Measurements from ENCODE around the gene TAOK2.
"Not testable (repeated sequence)": the region's sequence is repeated elsewhere in the genome, so short reads cannot be mapped to it uniquely, and the experiment has no call there.

The TAOK2 gene

DNA sequence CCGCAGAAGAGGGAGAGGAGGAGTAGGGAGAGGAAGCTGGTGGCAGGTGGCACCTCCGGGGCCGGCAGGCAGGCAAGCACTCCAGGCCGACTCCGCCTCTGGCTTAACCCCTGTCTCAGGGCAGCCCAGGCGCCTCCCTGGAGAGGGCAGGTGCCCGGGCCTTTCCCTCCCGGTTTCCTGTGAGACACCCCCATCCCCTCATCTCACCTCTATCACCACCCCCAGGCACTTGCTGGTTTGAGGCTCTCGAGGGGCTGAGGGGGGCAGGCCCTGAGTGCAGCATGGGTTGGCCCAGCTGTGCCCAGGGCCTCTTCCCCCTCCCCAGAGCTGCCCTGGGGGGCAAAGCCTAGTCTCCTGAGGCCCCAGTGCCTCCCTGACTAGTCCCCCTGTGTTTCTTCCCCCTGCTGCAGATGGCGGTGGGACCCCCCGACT is 31.2 kb downstream of the TAOK2 start:
- DNase-seq, result no peak

DNA sequence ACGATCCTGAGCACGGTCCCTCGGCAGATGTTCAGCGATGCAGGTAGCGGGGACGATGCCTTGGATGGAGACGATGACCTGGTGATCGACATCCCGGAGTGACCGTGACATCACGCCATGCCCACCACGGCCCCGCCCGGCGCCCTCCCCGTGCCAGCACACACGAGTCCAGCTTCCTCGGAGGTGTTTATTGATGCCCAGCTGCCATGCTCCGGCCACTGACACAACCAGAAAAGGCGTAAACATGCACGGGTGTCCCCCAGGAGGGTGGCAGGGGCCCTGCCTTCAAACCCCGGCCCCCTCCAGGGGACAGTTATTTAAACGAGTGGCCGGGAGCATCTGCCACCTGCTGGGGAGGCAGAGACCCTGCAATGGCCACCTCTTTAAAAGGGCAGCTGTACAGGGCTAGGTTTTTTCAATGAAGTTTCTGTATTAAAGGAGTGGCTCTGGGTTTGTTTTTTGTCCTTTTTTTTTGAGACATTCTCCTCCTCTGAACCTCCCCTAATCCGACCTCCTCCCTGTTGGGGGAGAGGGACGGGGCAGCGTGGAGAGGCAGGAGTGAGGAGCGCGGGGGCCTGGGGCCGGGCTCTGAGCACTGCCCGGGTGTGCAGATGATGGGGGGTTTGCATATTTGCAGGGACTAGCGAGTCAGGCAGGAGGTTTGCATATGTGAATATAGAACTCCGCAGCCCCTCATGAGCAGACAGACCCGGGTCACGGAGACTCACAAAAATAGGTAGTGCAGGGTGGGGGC is 31.9 kb downstream of the TAOK2 start:
- DNase-seq, result peak; percentile 38

DNA sequence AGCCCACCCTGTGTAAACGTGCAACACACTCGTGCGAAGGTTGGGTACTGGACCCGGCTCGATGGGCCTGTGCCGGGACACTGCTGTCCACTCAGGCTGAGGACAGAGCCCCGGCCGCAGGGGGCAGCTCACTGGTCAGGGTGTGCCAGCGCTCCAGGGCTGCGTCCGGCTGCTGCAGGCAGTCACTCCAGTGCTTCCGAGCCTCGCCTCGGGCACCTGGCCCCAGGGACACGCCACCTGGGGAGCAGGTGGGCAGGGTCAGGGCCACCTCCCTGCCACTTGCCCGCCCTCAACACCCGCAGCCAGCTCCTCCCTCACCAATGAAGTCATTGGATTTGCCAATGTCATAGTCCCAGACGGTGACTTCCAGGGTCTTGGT is 32.4 kb downstream of the TAOK2 start:
- no peak for DNase-seq

GRCh38 chr16:30006659-30007377 is 33.1 kb downstream of the TAOK2 start:
- DNase-seq, result no peak

DNA sequence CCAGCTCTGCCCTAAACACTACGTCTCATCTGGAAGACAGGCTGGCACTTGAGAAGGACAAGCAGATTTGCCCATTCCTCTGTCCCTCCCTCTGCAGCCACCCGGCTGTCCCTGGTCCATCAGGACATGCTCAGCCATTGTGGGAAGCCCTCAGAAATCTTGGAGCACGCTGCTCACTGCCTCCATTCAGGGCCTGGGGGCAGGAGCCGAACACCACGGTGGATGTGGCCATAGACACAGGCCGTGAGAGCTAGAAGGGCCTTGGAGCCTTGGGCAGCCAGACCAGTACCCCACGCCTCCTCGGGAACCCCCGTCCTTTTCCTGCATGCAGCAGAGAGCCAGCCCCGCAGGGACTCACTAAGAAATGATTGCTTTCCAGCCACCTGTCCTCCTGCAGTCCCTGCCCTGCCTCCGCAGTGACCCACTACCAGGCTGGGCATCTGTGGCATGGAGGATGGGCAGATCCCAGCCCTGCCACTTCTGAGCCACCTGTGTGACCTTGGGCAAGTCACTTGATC is 33.8 kb downstream of the TAOK2 start:
- no peak for DNase-seq

DNA sequence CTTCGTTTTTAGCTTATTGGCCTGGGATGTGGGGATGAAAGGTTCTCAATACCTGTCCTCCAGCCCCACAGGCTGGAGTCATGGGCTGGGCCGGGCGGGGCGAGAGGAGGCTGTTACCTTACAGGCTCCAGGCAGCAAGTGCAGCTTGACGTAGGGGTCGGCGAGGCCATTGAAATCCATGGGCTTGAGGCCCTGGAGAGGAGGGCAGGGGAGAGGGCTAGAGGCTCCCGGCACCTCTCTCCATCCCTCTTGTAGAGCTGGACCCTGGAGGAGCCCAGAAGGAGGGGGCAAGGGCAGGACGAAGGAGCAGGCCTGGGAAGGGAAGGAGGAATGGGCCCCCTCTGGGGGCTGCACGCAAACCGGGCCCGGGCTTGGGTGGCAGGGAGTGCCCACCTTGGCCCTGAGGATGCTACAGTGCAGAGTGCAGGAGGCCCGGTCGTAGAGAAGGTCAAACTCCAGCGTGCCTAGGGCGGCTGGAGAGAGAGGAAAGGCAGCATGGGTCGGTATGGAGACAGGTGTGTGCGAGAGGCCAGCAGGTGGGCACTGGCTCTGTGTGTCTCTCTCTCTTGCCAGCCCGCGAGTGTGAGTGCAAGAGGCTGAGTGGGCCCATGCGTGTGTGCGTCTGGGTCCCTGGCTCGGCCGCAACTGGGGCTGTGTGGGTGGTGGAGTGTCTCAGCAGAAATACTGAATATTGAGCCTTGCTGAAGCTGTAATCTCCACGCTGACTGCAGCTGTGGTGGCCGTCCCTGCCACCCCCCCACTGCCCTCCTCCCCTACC is 35.6 kb downstream of the TAOK2 start:
- no peak for DNase-seq

DNA sequence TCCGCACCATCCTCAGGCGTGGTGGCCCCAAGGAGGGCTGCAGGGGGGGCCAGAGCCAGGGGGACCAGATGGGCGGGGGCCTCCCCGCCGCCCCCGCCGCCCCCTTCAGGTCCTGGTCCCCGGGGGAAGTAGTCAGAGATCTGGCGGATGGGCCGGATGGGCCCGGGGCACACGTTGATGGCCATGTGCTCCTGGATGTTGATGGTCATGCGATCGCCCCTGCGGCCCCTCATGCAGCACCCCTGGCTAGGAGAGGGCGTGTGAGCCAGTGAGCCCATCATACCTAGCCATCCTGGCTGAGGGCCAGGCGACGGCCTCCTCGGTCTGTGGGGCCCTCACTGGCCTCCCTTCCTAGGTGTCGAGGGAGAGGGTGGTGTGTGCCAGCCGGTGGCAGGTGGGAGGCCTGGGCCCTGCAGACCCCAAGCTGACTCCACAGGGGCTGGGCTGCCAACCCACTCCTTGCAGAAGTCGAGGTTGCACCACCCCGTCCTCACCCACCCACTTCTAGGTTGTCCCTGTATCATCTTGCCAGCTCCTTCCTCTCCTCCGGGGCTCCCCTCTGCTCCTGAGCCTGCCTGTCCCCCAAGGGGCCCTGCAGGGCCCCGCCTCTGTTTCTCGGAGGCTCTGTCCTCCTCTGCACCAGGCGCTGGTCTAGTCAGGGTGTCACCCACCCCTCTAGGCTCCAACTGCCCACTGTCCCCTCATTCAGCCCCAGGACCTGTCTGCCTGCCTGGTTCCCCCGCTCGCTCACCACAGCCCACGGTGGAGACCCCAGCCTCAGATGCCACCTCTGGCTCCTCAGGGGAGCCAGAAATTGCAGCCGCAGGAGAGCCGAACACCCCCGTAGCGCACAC is 36.5 kb downstream of the TAOK2 start:
- no peak for DNase-seq

DNA sequence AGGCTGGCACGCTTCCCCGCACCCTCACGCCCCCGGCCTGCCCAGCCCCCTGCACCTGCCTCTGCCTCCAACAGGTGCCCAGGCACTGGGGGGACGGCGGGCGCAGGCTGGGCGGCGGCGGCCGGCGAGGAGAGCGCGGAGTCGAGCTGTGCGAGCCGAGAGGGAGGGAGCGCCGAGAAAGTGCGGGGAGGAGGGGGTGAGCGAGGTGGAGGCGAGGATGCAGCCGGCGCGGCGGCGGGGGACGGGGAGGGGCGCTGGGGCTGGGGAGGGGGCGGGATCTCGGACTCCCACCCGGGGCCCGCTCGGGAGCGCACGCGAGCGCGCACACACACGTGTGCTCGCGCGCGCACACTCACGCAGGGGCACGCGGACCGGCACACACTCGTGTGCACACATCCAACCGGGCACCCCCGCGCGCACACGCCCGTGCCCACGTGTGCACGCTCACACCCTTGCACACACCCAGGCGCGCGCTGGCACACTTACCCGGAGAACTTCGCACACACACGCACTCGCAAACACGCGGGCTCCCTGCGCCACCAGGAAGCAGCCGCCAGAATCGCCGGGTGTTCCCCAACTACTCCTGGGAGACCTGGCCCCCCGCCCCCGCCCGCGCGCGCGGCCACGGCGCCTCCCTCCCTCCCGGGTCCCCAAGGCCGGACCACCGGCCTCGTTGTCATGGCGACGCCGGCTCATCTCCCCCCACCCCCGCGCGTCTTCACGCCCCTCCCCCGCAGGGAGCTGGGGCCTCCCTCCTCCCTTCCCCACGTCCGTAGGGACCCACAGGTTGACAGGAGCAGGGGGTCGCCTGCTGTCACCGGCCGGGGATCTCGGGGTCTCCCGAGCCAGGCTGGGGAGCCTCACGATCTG is 37.4 kb downstream of the TAOK2 start, which contains the start of gene DOC2A:
Gene DOC2A, minus strand, starts transcription at position 184 of the 870 bp plus-strand sequence. CDS start 805 bp downstream, outside the sequence.
- no peak for DNase-seq

DNA sequence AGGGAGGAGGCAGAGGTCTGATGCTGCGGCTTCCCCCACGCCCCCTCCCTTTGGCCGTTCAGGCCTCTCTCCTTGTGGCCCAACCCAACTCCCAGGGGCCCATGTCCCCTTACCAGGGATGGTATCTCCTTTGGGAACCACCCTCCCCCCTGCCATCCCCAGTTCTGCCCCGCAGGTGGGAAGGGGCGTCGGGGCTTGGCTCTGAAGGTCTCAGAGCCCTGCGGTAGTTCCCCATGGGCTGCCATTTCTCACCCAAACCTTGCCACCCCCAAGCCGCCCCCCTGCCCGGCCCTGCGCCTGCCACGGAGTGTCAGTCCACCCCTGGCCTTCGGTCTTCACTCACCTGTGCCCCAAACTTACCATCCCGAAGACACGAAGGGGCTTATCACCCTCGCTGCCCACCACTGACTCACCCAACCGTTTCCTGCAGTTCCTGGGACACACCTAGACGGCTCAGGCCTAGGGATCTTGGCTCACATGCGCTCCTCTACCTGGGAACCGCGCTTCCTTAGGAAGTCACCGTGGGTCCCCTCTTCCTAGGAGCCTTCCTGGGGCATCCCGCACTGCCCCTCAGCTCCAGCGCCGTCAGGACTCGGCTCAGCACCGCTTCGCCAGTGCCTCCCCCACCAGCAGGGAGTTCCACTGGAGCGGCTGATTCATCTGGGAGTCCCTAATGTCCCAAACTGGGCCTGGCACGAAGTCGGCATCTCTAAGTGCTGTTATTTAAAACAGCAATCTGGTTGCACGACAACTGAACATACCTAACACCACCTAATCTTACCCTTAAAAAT is 38.2 kb downstream of the TAOK2 start:
- no peak for DNase-seq

GRCh38 chr16:30012598-30012997 is 38.9 kb downstream of the TAOK2 start:
- not testable (repeated sequence) for DNase-seq

DNA sequence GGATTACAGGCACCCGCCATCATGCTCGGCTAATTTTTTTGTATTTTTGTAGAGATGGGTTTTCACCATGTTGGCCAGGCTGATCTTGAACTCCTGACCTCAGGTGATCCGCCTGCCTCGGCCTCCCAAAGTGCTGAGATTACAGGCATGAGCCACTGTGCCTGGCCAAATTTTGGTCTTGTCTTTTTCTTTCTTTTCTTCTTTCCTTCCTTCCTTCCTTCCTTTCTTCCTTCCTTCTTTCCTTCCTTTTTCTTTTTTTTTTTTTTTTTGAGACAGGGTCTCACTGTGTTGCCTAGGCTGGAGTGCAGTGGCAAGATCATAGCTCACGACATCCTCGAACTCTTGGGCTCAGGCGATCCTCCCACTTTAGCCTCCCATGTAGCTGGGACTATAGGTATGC is 41.8 kb downstream of the TAOK2 start:
- not testable (repeated sequence) for DNase-seq

- no peak for DNase-seq
Measured at GRCh38 chr16:30016555-30017276, 43.0 kb downstream of the TAOK2 start.

DNA sequence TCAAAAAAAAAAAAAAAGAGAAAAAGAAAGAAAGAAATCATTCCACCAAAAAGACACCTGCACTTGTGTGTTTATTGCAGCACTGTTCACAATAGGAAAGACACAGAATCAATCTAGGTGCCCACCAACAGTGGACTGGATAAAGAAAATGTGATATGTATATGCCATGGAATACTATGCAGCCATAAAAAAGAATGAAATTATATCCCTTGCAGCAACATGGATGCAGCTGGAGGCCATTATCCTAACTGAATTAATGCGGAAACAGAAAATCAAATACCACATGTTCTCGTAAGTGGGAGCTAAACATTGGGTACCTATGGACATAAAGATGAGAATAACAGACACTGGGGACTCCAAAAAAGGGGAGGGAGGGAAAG is 43.6 kb downstream of the TAOK2 start:
- no peak for DNase-seq

GRCh38 chr16:30017937-30018336 is 44.3 kb downstream of the TAOK2 start:
- DNase-seq, result not testable (repeated sequence)

DNA sequence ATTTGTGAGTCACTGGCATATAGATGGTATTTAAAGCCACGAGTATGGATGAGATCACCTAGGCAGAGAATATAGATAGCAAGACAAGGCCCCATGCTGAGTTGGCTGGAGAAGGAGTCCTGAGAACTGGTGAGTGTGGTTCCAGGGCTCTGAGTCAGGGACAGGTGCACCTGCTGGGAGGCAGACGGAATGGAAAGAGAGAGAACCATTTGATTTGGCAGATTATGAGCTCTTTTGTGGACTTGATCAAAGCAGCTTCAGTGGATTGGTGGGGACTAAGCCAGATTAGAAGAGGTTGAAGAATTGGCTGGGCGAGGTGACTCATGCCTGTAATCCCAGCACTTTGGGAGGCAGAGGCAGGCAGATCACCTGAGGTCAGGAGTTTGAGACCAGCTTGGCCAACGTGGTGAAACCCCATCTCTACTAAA is 45.1 kb downstream of the TAOK2 start:
- no peak for DNase-seq

DNA sequence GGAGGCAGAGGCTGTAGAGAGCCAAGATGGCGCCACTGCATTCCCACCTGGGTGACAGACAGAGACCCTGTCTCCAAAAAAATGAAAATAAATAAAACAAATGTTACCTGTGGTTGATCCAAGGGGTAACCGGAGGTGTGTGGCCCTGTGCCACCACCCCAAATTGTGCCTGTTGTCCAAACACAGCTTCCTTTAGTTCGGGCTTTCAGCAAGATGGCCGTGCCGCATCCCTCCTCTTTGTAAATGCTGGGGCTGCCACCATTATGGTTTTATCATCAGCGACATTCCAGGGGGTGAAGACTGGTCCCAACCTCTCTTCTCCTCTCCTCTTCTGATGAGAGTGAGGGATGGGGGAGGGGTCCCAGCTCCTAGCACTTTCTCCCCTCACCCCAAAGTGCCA is 49.2 kb downstream of the TAOK2 start, which contains the start of gene C16orf92:
Gene C16orf92, plus strand, starts transcription at position 312 of the 400 bp plus-strand sequence. CDS start 143 bp downstream, outside the sequence.
- DNase-seq, result no peak

- no peak for DNase-seq
Measured at GRCh38 chr16:30023586-30023985, 49.9 kb downstream of the TAOK2 start.

DNA sequence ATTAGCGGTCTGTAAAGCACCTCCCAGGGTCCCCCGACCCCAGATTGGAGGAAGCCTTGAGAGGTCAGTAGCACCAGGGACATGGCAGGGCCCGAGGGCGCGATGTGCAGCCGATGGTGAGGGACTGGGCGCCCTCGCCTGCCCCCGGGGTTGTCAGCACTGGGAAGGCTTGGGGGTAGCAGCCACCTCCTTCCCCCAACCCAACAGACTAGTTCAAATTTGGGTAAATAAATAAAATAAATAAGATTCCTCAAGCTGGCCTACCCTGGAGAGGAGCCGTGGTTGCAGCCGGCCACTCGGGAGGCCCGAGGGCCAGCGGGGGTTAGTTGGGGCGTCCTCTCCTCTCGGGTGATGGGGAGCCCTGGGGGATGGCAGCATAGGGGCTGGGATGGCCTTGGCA is 50.8 kb downstream of the TAOK2 start:
- no peak for DNase-seq

DNA sequence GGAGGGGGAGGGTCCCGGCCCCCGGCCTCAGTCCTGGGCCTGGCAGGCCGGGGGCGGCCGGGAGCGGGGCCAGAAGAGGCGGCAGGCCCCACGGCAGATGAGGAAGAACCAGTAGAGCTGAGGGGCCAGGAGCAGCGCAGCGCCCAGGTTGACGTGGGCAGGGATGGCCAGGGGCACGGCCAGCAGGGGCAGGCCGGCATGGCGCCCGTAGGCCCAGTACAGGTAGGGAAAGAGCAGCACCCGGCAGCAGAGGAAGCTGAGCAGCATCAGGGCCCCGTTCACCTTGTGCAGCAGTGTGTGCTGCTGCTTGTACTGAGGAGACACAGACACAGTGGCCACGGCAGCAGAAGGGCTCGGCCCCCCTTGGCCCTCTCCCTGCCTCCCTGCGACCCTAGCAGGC is 51.5 kb downstream of the TAOK2 start:
- no peak for DNase-seq

DNA sequence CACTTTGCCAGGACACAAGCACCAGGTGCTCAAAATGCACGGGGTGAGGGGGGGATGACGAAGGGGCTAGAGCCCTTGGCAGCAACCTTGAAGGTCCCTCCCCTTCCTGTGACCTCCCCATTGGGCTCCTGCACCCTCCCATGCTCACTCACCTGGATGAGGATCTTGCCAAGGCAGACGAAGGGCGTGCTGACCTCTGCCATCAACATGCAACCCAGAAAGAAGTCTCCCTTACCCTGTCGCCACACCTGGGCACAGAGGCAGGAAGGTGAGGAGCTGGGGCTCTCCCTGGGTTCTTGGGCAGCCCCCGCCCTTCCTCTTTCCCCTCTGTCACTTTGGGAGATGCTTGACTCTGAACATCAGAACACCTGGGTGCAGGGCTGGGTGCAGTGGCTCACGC is 51.9 kb downstream of the TAOK2 start:
- no peak for DNase-seq
